SU-DHL-6 (cell line): Measurements from ENCODE around the gene DRC7.

Source experiments
- CTCF ChIP-seq: fragments of 200-600 bp; sonication (generic); IDR thresholded peaks from one replicate; pipeline ENCODE4 v1.5.1; 2017; ENCODE audit warnings: antibody characterized with exemption, mild to moderate bottlenecking, low read length, moderate library complexity; ENCODE audit not compliant: insufficient read depth, poor library complexity, severe bottlenecking
- EZH2phosphoT487 ChIP-seq: fragments of 200-600 bp; sonication (generic), shearing (Covaris generic); conservative IDR thresholded peaks from 2 replicates; pipeline ENCODE4 v1.6.1; 2018; ENCODE audit warnings: mild to moderate bottlenecking, antibody characterized with exemption, low read length, moderate library complexity, mixed read lengths

DNA sequence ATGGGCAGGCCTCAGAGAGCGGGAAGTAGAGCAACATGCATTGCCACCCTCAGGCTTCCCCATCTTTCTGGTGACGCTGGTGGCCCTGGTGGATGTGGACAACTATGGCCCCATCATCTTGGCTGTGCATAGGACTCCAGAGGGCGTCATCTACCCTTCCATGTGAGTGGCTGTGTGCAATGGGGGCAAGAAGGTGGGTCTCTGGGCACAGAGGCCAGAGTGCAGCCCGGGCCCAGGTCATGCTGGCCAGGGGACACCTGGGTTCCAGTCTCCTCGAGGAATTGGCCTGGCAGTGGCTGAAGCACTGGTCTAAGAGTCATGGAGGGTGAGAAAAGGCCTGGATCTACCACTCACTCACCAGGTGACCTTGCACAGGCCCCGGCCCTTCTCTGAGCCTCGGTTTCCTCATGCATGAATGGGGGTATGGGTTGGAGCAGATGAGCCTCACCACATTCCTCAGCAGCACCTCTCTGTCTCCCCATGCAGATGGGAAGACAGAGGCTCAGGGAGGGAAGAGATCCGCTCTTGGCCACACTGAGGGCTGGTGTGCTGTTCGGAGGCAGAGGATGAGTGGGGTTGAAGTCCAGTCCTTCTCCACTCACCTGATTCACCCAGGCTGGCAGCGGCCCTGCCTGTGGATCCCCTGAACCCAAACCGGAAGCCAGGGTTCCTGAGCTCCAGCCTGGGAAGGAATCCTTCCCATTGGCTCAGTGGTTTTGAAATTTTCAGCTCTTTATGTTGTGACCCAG lies 33.7 kb upstream of the DRC7 start:
- TF ChIP-seq CTCF (no peak), EZH2phosphoT487 (no peak)
